ENCODE measurements around the gene RDX.
"Not testable (repeated sequence)": the region's sequence is repeated elsewhere in the genome, so short reads cannot be mapped to it uniquely, and the experiment has no call there.

RDX gene

DNA sequence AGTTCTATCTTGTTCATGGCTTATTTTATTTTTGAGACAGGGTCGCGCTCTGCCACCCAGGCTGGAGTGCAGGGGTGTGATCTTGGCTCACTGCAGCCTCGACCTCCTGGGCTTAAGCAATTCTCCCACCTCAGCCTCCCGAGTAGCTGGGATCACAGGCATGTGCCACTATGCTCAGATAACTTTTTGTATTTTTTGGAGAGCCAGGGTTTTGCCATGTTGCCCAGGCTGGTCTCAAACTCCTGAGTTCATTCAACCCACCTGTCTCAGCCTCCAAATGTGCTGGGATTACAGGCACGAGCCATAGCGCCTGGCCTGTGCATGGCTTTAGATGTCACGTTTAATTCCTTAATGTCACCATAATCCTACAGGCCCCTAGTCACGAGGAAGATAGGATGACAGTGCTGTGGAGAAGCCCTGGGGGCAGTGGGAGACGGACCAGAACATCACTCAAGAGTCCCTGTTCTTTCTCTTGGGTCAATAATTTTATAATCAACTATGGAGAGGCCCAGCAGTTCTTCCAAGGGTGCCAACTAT lies 99.5 kb downstream of the RDX start:
- ChIA-PET CTCF (no interaction called here), POLR2A (no interaction called here)
- DNase-seq (ENCODE audit: extremely low spot score): no peak
- TF ChIP-seq LEF1 (IDR thresholded peaks at IDR 0.05; ENCODE audit: borderline replicate concordance) (no peak), ZNF384 (IDR thresholded peaks at IDR 0.05) (no peak), ARNT (IDR thresholded peaks at IDR 0.05) (no peak), SP1 (IDR thresholded peaks at IDR 0.05) (no peak), NFRKB (IDR thresholded peaks at IDR 0.05) (no peak), CTBP1 (IDR thresholded peaks at IDR 0.05; ENCODE audit: borderline replicate concordance) (no peak), FOXM1 (IDR thresholded peaks at IDR 0.05; ENCODE audit: borderline replicate concordance) (no peak), FOXK2 (IDR thresholded peaks at IDR 0.05) (no peak), ELF4 (IDR thresholded peaks at IDR 0.05) (no peak), BHLHE40 (IDR thresholded peaks at IDR 0.05; ENCODE audit: borderline replicate concordance) (no peak), L3MBTL2 (conservative IDR thresholded peaks at IDR 0.05) (no peak), SUZ12 (IDR thresholded peaks at IDR 0.05) (no peak), FOXA1 (IDR thresholded peaks at IDR 0.05) (no peak), HDGF (IDR thresholded peaks at IDR 0.05; ENCODE audit: borderline replicate concordance) (no peak), TARDBP (IDR thresholded peaks at IDR 0.05) (no peak)
- TF ChIP-seq, protein P1, sequence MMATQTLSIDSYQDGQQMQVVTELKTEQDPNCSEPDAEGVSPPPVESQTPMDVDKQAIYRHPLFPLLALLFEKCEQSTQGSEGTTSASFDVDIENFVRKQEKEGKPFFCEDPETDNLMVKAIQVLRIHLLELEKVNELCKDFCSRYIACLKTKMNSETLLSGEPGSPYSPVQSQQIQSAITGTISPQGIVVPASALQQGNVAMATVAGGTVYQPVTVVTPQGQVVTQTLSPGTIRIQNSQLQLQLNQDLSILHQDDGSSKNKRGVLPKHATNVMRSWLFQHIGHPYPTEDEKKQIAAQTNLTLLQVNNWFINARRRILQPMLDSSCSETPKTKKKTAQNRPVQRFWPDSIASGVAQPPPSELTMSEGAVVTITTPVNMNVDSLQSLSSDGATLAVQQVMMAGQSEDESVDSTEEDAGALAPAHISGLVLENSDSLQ (IDR thresholded peaks at IDR 0.05): no peak

- no peak for DNase-seq (ENCODE audit: extremely low spot score)
- TF ChIP-seq NFRKB (IDR thresholded peaks at IDR 0.05) (no peak), ZNF384 (IDR thresholded peaks at IDR 0.05) (no peak), SUZ12 (IDR thresholded peaks at IDR 0.05) (no peak), LEF1 (IDR thresholded peaks at IDR 0.05; ENCODE audit: borderline replicate concordance) (no peak), CTBP1 (IDR thresholded peaks at IDR 0.05; ENCODE audit: borderline replicate concordance) (no peak)
- TF ChIP-seq, protein P1 (IDR thresholded peaks at IDR 0.05): no peak
- CTCF ChIA-PET: no interaction called here
- POLR2A ChIA-PET: no interaction called here
Observed at GRCh38 chr11:110196241-110196754, 100.1 kb downstream of the RDX start.

- DNase-seq (ENCODE audit: extremely low spot score); POLR2A ChIA-PET; CTCF ChIA-PET: not testable (repeated sequence)
Observed at GRCh38 chr11:110194211-110194766, 102.1 kb downstream of the RDX start.

DNA sequence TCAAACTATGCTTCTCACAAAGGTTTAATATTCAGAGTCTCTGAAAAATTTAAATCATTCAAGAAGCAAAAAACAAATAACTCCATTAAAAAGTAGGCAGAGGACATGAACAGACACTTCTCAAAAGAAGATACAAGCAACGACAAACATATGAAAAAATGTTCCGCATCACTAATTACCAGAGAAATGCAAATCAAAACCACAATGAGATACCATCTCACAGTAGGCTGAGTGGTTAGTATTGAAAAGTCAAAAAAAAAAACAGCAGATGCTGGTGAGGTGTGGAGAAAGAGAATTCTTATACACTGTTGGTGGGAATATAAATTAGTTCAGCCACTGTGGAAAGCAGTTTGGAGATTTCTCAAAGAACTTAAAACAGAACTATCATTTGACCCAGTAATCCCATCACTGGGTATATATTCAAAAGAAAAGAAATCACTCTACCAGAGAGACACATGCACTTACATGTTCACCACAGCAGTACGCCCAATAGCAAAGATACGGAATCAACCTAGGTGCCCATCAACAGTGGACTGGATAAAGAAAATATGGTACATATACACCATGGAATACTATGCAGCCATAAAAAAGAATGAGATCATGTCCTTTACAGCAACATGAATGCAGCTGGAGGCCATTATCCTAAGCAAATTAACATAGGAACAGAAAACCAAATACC lies 103.7 kb downstream of the RDX start:
- DNase-seq (ENCODE audit: extremely low spot score); POLR2A ChIA-PET: not testable (repeated sequence)
- CTCF ChIA-PET: interaction anchor here (0.9 kb wide), 1 partner anchor 9 kb away, joined by 3 read pairs; no protein-coding TSS in a partner anchor

DNA sequence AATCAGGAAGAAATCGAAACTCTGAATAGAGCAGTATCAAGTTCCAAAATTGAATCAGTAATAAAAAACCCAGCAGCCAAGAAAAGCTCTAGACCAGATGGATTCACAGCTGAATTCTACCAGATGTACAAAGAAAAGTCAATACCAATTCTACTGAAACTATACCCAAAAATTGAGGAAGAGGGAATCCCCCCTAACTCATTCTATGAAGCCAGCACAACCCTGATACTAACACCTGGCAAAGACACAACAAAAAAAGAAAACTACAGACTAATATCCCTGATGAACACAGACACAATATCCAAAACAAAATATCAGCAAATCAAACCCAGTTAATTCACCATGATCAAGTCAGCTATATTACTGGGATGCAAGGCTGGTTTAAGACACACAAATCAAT lies 105.5 kb downstream of the RDX start:
- ChIA-PET CTCF (no interaction called here), POLR2A (no interaction called here)
- no peak for DNase-seq (ENCODE audit: extremely low spot score)
- no peak for TF ChIP-seq SUZ12 (IDR thresholded peaks at IDR 0.05)
- no peak for TF ChIP-seq SP1 (IDR thresholded peaks at IDR 0.05)

GRCh38 chr11:110187731-110188130 lies 108.7 kb downstream of the RDX start:
- no peak for TF ChIP-seq CTBP1 (IDR thresholded peaks at IDR 0.05; ENCODE audit: borderline replicate concordance)
- no peak for TF ChIP-seq SUZ12 (IDR thresholded peaks at IDR 0.05)
- TF ChIP-seq NFRKB (IDR thresholded peaks at IDR 0.05): no peak
- no peak for TF ChIP-seq TARDBP (IDR thresholded peaks at IDR 0.05)
- TF ChIP-seq SP1 (IDR thresholded peaks at IDR 0.05): no peak
- no peak for TF ChIP-seq ZNF384 (IDR thresholded peaks at IDR 0.05)
- no peak for TF ChIP-seq ARNT (IDR thresholded peaks at IDR 0.05)
- no peak for TF ChIP-seq LEF1 (IDR thresholded peaks at IDR 0.05; ENCODE audit: borderline replicate concordance)
- no peak for TF ChIP-seq FOXM1 (IDR thresholded peaks at IDR 0.05; ENCODE audit: borderline replicate concordance)
- TF ChIP-seq FOXK2 (IDR thresholded peaks at IDR 0.05): no peak
- no peak for DNase-seq (ENCODE audit: extremely low spot score)
- ChIA-PET CTCF (no interaction called here), POLR2A (no interaction called here)

DNA sequence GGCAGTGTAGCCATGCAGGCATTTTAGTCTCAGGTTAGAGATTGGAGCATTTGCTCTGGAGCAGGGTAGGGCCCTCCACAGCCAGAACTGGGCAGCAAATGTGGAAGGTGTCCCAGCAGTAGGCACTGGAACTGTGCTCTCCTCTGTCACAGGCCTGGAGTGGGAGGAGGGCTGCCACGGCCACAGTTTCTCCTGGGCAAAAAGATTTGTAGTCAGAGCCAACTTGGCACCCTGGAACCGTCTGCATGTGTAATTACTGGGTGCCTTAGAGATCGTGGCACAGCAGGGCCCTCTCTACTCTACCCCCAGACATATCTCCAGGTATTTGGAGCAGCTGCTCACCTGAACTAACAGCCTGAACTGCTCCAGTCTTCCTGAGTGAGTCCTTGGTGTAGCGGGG lies 109.5 kb downstream of the RDX start:
- CTCF ChIA-PET: interaction anchor here (0.8 kb wide), 1 partner anchor 14 kb away, joined by 3 read pairs; no protein-coding TSS in a partner anchor
- TF ChIP-seq, protein P1 (IDR thresholded peaks at IDR 0.05): no peak
- TF ChIP-seq FOXM1 (IDR thresholded peaks at IDR 0.05; ENCODE audit: borderline replicate concordance): no peak
- TF ChIP-seq CTBP1 (IDR thresholded peaks at IDR 0.05; ENCODE audit: borderline replicate concordance): no peak
- TF ChIP-seq FOXK2 (IDR thresholded peaks at IDR 0.05): no peak
- no peak for TF ChIP-seq ZNF384 (IDR thresholded peaks at IDR 0.05)
- POLR2A ChIA-PET: no interaction called here
- DNase-seq (ENCODE audit: extremely low spot score): no peak
